Choroid plexus epithelial cell (primary cell): ENCODE results near the gene IRF2.
A peak's percentile ranks its signal among the peaks of the same experiment; 100 is the strongest.

ENCODE experiments used
- DNase-seq: peaks from one replicate; pipeline ENCODE4 v3.0.0-alpha.2; 2010; ENCODE audit warnings: low read depth
- H3K4me3 ChIP-seq: 2 replicates; pipeline ENCODE4 v1.5.1; 2011; ENCODE audit warnings: low read depth, mild to moderate bottlenecking, control low read depth, low read length, moderate library complexity
- TF ChIP-seq, protein P1 (sequence below): conservative IDR thresholded peaks from 2 replicates; pipeline ENCODE4 v1.5.1; 2011; ENCODE audit warnings: low read depth, mild to moderate bottlenecking, control low read depth, inconsistent platforms, low read length, moderate library complexity

Gene IRF2

GRCh38 chr4:184451726-184452125 lies 22.6 kb downstream of the IRF2 start:
- no peak for DNase-seq
- no peak overlapping the region for H3K4me3 ChIP-seq
- TF ChIP-seq, protein P1, sequence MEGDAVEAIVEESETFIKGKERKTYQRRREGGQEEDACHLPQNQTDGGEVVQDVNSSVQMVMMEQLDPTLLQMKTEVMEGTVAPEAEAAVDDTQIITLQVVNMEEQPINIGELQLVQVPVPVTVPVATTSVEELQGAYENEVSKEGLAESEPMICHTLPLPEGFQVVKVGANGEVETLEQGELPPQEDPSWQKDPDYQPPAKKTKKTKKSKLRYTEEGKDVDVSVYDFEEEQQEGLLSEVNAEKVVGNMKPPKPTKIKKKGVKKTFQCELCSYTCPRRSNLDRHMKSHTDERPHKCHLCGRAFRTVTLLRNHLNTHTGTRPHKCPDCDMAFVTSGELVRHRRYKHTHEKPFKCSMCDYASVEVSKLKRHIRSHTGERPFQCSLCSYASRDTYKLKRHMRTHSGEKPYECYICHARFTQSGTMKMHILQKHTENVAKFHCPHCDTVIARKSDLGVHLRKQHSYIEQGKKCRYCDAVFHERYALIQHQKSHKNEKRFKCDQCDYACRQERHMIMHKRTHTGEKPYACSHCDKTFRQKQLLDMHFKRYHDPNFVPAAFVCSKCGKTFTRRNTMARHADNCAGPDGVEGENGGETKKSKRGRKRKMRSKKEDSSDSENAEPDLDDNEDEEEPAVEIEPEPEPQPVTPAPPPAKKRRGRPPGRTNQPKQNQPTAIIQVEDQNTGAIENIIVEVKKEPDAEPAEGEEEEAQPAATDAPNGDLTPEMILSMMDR = no peak

- no peak for DNase-seq
- H3K4me3 ChIP-seq = no peak overlapping the region
- TF ChIP-seq, protein P1 = no peak
Observed at GRCh38 chr4:184450743-184451535, 23.4 kb downstream of the IRF2 start.

DNA sequence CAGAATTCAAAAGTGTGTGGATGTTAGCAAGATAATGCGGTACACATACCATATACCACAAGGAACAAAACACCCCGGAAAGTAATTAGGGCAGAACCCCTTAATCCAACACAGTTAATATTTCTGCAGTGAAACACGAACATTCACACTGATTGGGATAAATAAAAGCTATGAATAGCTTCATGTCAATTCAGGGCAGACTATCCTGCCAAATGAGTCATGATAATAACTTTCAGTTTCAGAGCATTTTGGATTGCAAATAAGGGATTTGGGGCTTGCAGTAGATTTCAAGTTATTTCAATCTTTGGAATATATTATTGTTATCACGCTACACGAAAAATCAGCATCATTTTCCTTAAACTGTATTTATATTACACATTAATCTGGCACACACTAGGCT lies 24.3 kb downstream of the IRF2 start:
- TF ChIP-seq, protein P1 = no peak
- peak; percentile 78 for DNase-seq

GRCh38 chr4:184448821-184449220 lies 25.5 kb downstream of the IRF2 start:
- TF ChIP-seq, protein P1 = no peak
- peak overlapping the region; percentile 55 for H3K4me3 ChIP-seq
- DNase-seq = peak; percentile 87

More for the DNA sequence above, 24.3 kb downstream of the IRF2 start:
- no peak overlapping the region for H3K4me3 ChIP-seq

- peak overlapping the region; percentile 55 for H3K4me3 ChIP-seq
- DNase-seq = no peak
- TF ChIP-seq, protein P1 = no peak
Observed at GRCh38 chr4:184448141-184448540, 26.2 kb downstream of the IRF2 start.

- TF ChIP-seq, protein P1 = no peak
- no peak for DNase-seq
- no peak overlapping the region for H3K4me3 ChIP-seq
Observed at GRCh38 chr4:184447664-184448063, 26.7 kb downstream of the IRF2 start.

- H3K4me3 ChIP-seq = no peak overlapping the region
- TF ChIP-seq, protein P1 = no peak
- no peak for DNase-seq
Observed at GRCh38 chr4:184446132-184446658, 28.2 kb downstream of the IRF2 start.
